GM15510 (cell line): Measurements from ENCODE around the gene KCNIP1.

Experiments
- POLR2A ChIP-seq: IDR thresholded peaks from 3 replicates; pipeline ENCODE4 v1.6.1; 2011; ENCODE audit warnings: borderline replicate concordance; ENCODE audit not compliant: insufficient read length; ENCODE audit errors: extremely low read depth

Gene KCNIP1

GRCh38 chr5:170513856-170514525 is 10.2 kb downstream of the KCNIP1 start:
- no peak for TF ChIP-seq POLR2A

DNA sequence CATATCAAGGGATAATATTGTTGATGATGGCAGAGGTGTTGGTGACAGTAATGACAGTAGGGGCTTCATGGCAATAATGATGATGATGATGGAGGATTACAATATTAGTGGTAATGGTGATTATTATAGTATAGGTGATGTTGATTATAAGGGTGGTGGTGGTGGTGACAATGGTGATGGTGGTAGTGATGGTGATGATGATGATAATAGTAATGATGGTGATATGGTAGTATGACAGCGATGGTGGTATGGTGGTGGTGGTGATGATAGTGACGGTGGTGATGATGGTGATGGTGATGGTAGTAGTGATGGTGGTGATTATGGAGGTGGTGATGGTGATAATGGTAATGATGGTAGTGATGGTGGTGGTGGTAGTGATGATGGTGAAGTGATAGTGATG is 13.6 kb downstream of the KCNIP1 start:
- TF ChIP-seq POLR2A: no peak

DNA sequence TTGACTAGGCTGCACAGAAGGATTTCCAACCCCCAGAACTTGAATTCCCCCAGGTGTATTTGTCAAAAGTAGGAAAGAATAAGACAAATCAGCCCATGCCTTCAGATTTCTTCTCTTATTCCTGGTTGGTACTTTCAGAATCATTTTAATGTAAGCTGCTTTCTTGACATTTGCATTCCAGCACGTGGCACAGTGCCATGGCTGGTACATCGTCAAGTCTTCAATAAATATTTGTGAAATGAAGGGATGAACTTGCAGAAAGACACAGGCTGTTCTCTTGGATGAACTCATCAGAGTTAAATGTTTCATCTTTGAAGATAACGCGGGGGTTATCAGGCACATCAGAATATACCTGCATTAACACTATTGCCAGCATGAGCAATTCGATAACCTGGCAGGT is 14.5 kb downstream of the KCNIP1 start:
- TF ChIP-seq POLR2A: no peak

- no peak for TF ChIP-seq POLR2A
Measured at GRCh38 chr5:170519549-170519948, 15.7 kb downstream of the KCNIP1 start.

DNA sequence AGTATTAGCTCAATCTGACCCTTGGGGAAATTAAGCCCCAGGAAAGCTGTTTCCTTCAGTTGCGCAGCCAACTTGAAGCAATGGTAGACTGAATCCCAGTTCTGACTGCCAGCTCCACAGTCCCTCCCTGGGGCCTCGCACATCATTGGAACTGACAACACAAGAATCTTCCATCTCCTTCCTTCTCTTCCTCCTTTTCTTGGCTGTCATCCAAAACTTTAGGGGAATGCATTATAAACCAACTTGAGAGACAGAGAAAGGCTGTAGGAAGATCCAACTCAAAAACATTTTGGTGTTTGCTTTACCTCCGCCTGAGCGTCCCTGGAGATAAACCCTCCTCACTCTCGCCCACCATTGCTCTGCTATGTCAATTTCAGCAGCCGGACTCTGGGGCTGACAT is 16.6 kb downstream of the KCNIP1 start:
- no peak for TF ChIP-seq POLR2A

GRCh38 chr5:170522211-170523141 is 18.7 kb downstream of the KCNIP1 start:
- TF ChIP-seq POLR2A: no peak

DNA sequence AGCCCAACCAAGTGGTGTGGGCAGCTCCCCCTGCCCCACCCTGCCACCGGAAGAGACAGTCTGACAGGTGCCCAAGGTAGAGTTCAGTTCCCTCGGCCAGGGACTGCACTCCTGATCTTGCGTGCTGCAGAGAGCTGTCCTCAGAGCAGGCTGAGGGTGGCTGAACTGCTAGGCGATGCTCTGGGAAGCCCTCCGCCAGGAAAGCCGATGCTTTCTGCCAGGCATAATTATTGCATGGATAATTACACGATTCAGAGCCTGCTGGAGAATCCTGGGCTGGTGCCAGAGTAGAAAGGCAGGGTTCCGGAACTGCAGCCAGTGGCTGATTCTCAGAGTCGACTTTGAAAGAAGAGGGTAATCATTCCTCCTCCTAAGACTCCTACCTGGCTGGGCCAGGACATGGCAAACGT is 19.3 kb downstream of the KCNIP1 start:
- TF ChIP-seq POLR2A: no peak

- no peak for TF ChIP-seq POLR2A
Measured at GRCh38 chr5:170523830-170524229, 20.0 kb downstream of the KCNIP1 start.

DNA sequence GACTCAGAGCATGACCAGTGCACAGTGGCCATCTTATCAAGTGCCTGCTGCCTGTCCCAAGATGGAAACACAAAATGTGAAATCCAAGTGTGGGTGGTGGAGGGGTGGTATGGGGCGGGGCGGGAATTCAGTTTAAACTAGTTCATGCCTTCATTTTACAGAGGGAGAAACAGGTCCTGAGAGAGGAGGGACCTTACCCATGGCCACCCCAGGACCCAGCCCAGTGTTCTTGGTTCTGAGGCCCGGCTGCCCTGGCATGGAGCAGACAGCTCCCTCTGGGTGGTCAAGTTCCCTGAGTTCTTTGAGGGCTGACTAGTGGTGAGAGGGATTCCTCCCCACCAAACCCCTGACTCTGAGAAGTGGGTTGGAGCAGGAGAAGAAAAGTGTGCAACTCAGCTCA is 20.8 kb downstream of the KCNIP1 start:
- TF ChIP-seq POLR2A: no peak

DNA sequence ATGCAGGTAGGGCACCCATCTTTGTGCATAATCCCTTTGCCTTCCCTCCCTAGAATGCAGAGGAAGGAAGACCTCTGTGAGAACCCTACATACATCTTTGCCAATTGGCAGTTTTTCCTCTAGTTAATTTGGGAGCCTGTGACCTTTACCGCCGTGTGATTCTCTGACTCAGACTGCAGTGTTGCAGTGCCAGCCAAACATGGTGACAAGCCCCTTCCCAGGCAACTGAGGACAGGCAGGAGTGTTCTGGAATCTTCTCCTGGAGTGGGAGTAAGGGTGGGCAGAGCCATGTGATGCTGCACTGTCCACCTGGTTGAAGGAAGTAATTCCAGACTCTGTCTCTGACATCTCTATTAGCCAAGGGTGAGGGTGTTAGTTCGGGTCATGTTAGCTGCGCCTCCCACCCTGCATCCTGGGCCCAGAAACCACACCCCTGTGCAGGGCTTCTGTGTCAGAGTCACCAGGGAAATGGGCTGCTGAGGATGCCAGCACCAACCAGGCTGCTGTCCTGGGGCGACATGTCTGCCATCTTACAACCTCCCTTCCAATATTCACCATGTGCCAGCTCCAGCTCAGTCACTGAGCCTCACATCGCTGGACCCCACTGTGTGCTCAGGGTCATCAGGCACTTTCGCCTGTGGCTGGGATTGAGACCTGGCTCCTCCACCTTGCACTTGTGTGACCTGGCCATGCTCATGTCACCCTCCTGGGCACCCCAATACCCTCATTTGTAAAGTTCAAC is 21.8 kb downstream of the KCNIP1 start:
- no peak for TF ChIP-seq POLR2A

DNA sequence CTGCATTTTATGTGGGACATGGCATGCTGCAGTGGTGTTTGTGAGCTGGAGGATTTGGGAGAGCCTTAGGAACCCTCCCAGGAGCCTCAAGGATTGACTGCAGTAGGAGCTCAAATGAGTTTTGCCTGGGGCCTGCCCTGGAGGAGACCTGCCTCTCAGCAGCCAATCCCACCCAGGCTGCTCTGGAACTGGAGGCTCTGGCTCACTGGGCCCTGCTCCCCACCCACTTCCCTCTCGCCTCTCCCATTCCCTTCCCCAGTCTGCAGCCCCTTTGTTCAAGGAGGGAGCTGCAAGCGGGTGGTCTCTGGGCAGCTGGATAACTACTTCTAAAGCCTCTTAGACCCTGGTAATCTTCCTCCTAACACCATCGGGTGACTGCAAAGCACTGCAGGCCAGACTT is 24.2 kb downstream of the KCNIP1 start:
- TF ChIP-seq POLR2A: no peak

DNA sequence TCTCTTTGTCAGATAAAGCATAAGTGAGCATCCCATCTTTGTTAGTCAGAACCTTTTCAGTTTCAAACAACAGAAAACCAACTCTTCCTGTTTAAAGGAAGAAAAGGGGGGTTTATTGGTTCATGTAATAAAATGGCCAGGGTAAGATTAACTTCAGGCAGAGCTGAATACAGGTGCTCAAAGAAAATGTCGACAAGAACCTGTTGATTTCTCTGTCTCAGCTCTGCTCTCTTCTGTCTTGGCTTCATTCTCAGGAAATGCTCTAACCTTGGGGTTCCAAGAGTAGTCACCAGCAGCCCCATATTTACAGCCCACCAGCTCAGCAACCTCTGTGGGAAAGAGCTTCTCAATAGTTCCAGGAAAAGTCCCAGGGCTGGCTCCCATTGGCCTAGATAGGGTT is 25.2 kb downstream of the KCNIP1 start:
- no peak for TF ChIP-seq POLR2A

- no peak for TF ChIP-seq POLR2A
Measured at GRCh38 chr5:170532935-170533334, 29.1 kb downstream of the KCNIP1 start.

- TF ChIP-seq POLR2A: no peak
Measured at GRCh38 chr5:170533383-170533782, 29.6 kb downstream of the KCNIP1 start.

DNA sequence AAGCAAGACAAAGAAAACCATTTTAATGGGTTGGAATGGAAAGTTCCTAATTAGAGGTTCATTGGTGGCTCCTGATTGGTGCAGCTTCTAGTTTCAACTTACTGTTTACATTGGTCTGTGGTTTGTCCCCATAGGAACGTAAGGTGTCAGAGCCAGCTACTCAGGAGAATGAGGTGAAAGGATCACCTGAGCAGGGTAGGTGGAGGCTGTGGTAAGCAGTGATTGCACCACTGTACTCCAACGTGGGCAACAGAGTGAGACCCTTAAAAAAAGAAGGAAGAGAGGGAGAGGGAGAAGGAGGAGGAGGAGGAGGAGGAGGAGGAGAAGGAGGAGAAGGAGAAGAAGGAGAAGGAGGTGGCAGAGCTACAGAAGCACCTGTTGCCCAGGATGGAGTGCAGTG is 30.4 kb downstream of the KCNIP1 start:
- TF ChIP-seq POLR2A: no peak

GRCh38 chr5:170534941-170535340 is 31.1 kb downstream of the KCNIP1 start:
- TF ChIP-seq POLR2A: no peak

- no peak for TF ChIP-seq POLR2A
Measured at GRCh38 chr5:170536525-170536924, 32.7 kb downstream of the KCNIP1 start.
